GM12873 (cell line): ENCODE data around the gene SNORC.

Source experiments
- TF ChIP-seq, protein P1 (sequence below): IDR thresholded peaks from 2 replicates; pipeline ENCODE4 v1.5.1; 2012; ENCODE audit warnings: low read depth, mild to moderate bottlenecking, moderate library complexity, low read length, control low read depth; ENCODE audit not compliant: insufficient read depth; ENCODE audit errors: missing control alignments

The SNORC gene

GRCh38 chr2:232888099-232888836 is 18.2 kb downstream of the SNORC start:
- TF ChIP-seq, protein P1, sequence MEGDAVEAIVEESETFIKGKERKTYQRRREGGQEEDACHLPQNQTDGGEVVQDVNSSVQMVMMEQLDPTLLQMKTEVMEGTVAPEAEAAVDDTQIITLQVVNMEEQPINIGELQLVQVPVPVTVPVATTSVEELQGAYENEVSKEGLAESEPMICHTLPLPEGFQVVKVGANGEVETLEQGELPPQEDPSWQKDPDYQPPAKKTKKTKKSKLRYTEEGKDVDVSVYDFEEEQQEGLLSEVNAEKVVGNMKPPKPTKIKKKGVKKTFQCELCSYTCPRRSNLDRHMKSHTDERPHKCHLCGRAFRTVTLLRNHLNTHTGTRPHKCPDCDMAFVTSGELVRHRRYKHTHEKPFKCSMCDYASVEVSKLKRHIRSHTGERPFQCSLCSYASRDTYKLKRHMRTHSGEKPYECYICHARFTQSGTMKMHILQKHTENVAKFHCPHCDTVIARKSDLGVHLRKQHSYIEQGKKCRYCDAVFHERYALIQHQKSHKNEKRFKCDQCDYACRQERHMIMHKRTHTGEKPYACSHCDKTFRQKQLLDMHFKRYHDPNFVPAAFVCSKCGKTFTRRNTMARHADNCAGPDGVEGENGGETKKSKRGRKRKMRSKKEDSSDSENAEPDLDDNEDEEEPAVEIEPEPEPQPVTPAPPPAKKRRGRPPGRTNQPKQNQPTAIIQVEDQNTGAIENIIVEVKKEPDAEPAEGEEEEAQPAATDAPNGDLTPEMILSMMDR = no peak

GRCh38 chr2:232888839-232889529 is 18.9 kb downstream of the SNORC start:
- TF ChIP-seq, protein P1 = no peak

GRCh38 chr2:232889876-232890401 is 19.9 kb downstream of the SNORC start:
- TF ChIP-seq, protein P1 = no peak

GRCh38 chr2:232890536-232890895 is 20.5 kb downstream of the SNORC start:
- TF ChIP-seq, protein P1 = no peak

DNA sequence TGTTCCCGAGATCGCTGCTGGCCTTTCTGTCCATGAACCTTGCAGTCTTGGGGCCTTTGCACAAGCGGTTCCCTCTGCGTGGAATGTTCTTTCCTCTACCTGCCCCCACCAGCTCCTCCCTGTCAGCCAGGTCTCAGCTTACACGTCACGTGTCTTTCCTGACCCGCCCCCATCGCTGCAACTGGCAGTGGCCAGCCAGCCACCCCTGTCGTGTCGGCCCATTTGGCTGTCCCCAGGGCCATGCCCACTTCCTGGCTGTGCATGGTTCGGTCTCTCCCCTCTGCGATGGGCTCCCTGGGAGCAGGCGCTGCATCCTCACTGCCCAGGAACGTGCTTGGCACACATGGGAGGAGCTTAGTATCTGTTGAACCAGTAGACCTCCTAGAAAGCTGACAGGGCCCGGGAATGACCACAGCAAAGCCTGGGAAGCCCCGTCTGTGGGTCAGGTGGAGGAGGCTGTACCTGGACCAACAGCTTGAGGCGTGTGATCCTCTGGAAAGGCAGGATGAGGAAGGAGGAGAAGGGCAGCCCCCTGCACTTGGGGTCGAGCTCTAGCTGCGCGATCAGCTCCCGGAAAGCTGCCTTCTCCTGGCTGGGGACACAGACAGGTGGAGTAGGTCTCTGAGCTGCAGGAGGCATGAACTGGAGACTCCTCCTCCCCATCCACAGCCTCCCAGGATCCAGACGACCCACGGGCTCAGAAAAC is 21.0 kb downstream of the SNORC start:
- TF ChIP-seq, protein P1 = no peak

GRCh38 chr2:232891621-232892071 is 21.6 kb downstream of the SNORC start:
- TF ChIP-seq, protein P1 = no peak

GRCh38 chr2:232892221-232892620 is 22.2 kb downstream of the SNORC start:
- TF ChIP-seq, protein P1 = no peak
